Sciatic nerve (tissue), 2 donors: ENCODE data around the gene CENPM. TPM values are rescaled to one million over a fixed set of nuclear protein-coding genes. Genes with fewer than 3 reads are reported as not detected.

Source experiments
- ATAC-seq: fragments of 200-7000 bp; cut with Tn5 transposase; one replicate; pipeline ENCODE4 v1.9.1; 2020; ENCODE audit warnings: mild to moderate bottlenecking, moderate library complexity
- DNase-seq: peaks from one replicate; pipeline ENCODE4 v3.0.0-alpha.2; 2020; ENCODE audit warnings: low spot score
- intact Hi-C: fragments of 100-400 bp; cut with DNase I; formaldehyde crosslinking; loops from one replicate; pipeline ENCODE4 v1.14.2; 2022
- total RNA-seq: library from RNA; stranded (reverse); fragmentation: NEBNext Ultra II Directional; extraction: Animal tissue kit (Norgen Biotek cat#: 25700); gene quantifications from one replicate; pipeline ENCODE4 v1.2.1, GENCODE V29; 2021
- donor health status: DM: no; HTN: no; CAD: no.
- donor health status: DM: no; HTN: no; CAD: no.

Gene CENPM
- total RNA-seq, 1 donor from 2014 or later: not detected

- ATAC-seq (no peak), DNase-seq (no peak)
- intact Hi-C loops: no loop called here
Measured at GRCh38 chr22:41935509-41935908, 11.4 kb downstream of the CENPM start.

DNA sequence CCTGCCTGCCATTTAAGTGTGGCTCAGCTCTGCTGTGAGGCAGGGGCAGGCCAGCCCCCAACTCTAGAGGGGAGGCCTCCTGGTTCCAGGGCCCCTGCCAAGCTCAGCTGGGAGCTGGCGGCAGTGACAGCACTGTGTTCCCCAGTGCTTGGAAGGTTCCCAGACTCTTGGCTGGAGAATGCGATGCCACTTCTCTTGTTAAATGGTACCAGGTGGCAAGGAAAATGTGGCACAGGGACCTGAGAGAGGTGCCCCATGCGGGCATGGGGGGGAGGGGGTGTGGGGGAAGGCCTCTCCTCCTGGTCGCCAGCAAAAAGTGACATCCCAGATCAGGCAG, 12.0 kb downstream of the CENPM start:
- DNase-seq (no peak), ATAC-seq (no peak)
- intact Hi-C loops: no loop called here

GRCh38 chr22:41934284-41935014, 12.5 kb downstream of the CENPM start:
- ATAC-seq (no peak), DNase-seq (no peak)
- intact Hi-C loops: no loop called here

DNA sequence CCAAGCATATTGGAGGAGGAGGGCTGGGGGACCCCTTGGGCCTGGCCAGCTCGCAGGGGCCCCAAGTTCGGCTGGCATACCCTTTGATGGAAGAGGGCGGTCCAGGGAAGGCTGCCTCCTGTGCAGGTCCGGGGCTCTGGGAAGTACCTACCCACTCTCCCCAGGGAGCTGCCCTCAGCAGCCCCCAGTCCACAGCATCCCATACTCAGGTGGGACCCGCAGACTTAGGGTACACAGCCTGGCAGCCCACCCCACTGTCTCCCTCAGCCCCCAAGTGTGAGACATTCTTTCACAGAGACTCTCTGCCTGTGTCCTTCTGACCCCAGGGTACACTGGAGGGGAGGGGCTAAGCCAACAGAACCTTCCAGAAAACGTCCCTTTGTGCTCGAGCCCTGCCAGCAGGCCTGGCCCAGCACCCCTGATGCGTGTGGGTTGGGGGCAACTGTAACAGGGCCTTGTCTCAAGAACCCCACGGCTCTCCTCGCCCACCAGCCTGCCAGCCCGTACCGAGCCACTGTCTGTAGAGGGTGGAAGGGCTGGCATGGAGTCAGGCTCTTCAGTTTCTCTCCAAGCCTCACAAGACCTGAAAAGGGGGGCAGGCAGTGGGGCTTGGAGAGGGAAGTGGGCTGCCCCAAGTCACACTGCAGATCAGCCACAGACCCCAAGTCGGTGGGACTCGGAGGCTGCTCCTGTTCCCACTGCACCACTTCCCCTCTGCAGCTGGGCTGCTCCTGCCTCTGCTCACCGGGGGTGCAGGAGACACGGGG, 13.4 kb downstream of the CENPM start:
- ATAC-seq: no peak
- no peak for DNase-seq
- intact Hi-C loops: no loop called here

DNA sequence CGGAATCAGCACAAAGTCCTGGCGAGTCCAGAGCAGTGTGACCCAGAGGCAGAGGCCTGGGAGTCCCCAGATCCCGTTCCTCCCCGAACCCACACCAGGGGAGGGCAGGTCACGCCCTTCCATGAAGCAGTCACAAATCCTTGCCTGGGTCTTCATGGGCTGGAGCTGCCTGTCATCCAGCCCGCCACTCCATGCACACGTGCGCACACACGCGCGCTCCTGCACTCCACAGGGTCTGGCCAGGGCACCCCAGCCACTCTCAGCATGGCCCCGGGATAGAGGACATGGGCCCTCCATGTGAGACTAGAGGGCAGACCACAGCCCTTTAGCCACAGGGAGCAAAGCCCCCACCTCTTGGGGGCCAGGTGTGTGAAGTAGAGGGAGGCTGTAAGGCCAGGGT, 14.6 kb downstream of the CENPM start:
- DNase-seq (no peak), ATAC-seq (no peak)
- intact Hi-C loops: no loop called here

DNA sequence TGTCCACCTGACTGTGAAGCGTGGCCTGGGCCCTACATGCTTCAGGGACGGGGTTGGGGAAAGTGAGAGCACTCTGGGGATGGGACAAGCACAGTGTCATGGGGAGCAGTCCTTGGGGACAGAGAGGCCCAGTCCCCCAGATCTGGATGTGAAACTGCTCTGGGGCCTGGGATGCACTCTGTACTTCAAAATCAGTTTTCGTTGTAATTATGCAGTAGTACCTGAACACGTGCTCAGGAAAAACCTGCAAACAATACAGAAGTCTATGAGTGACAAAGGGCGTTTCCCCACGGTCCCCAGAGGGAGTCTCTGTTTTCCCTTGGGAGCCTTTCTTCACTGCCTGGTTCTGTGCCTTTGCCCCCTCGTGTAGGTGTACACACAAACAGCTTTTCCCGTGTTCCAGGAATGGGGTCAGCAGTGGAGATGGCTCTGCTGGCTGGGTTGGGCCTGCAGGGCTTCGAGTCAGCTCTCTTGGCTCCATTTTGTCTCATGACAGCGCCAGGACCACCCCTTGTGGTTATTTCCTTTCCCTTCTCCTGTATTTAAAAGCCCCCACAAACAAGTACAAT, 15.2 kb downstream of the CENPM start:
- DNase-seq (no peak), ATAC-seq (no peak)
- intact Hi-C loops: no loop called here

DNA sequence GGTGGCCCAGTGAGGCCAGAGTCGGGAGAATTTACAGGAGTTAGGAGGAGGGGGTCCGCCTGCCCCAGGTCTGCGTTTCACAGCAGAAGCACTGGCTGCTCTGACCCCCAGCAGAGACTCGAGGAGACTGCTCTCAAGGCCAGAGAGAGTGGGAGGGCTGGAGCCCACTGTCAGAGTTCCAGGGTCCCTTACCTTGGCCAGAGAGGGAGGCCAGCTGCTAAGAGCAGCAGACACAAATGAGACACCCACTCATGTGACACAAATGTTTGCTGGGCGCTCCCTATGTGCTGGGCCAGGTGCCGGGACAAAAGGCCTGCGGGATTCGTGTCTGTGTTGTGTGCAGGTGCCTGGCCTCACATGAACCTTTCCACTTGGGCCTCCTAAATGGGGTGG, 17.5 kb downstream of the CENPM start:
- intact Hi-C loops: no loop called here
- ATAC-seq (no peak), DNase-seq (no peak)

DNA sequence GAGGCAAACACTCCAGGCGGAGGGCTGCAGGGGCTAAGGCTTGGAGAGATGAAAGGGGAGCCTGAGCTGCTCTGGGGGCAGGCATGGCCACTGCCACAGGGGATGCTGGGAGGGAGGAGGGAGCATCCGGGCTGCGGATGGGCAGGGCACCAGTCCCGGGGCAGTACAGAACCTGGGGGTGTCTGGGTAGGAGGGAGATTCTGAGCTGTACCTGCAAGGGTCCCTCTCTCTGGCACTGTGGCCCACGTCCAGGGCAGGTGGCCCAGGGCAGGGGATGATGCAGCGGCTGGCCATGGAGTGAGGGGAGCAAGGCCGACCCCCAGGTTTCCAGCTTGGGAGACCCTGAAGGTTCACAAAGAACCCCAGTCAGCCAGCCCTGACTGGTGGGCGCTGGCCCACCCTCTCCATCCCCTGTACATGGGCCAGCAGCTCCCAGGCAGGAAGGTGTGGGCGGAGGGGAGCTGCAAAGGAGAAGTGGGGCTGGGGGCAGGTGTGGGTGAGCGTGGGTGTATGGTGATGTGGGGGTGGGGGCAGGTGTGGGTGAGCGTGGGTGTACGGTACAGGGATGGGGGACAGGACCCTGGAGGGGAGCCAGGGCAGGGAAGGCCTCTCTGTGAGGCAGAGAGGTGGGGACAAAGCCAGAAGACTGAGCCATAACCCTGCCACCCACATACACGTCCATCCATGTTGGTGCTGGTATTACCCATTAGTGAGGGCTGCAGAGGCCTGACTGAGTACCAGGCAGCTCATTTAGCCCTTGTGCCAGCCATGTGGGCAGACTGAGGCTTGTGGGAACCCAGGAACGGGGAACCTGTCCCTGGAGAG, 18.1 kb downstream of the CENPM start:
- DNase-seq: no peak
- ATAC-seq: no peak
- intact Hi-C loops: loop anchor here (1.0 kb wide), 1 partner anchor 36 kb away; no protein-coding TSS in a partner anchor

DNA sequence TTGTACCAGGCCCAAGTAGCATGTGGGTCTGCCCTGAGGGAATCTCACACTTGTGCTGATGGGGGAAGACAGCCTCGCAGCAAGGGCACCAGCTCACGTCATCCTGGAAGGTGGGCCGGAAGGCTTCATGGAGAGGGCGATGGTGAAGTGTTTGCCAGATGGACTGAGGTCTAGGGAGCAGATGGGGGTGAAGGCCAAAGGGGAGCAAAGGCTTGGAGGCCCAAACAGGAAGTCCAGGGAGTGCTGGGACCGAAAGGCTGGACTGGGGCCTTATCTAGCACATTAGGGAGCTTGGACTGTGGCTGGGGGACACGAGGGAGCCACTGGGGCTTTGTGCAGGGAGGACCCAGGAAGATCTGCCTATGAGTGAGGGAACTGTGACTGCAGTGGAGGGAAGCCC, 19.1 kb downstream of the CENPM start:
- intact Hi-C loops: loop anchor here (1.0 kb wide), 1 partner anchor 35 kb away; no protein-coding TSS in a partner anchor
- ATAC-seq (no peak), DNase-seq (no peak)

DNA sequence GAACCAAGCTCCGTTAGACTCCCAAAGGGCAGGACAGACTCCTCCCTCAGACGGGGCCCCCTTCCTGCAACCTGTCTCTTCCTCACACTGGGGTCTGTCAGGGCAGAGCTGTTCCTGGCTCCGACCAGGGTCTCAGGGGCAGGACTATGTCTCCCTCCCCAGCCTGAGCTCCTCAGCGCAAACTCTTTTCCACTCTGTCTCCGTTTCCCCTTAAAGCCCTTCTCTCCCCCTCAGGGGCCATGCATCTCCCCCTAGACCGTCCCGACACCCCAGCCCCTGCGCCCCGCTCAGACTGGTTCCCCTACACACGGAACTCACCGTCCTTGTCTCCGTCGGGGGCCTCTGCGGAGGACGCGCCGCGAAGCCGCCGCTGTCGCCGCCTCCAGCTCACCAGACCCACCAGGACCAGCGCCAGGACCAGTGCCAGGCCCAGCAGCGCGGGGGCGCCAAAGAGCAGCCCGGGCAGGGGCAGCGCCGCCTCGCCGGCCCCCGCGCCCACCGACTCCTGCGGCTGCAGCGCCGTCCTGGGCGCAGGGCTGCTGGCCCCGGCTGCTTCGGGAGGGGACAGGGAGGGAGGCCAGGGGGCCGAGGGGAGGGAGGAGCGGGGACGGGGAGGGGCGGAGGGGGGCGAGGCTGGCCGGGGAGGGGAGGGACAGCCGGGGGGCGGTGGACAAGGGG, 21.0 kb downstream of the CENPM start:
- DNase-seq: no peak
- intact Hi-C loops: no loop called here
- ATAC-seq: peak; percentile 56

DNA sequence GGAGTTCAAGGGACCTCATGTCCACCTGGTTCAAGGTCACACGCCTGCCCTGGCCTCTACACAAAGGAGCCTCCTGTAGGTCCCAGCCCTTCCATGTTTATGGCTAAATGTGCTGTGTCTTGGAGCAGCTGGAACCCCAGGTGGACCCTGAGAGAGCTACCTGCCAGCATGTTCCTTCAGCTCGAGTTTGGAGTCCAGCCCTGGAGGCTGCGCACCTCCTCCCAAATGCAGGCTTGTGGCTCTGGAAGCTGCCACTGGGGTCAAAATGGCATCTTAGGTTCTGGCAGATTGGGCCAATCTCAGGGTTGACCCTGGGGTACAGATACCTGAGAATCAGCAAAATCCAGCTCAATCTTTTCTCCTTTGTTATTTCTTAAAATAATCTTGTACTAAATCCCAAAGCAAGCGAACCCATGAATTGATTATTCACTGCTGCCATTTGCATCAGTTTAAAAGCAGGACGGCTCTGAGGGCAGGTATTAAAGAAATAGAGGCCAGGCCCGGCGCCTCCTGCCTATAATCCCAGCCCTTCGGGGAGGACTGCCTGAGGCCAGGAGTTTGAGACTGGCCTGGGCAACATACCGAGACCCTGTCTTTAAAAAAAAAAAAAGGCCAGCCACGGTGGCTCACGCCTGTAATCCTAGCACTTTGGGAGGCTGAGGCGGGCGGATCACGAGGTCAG, 23.2 kb downstream of the CENPM start:
- intact Hi-C loops: no loop called here
- DNase-seq (no peak), ATAC-seq (no peak)

DNA sequence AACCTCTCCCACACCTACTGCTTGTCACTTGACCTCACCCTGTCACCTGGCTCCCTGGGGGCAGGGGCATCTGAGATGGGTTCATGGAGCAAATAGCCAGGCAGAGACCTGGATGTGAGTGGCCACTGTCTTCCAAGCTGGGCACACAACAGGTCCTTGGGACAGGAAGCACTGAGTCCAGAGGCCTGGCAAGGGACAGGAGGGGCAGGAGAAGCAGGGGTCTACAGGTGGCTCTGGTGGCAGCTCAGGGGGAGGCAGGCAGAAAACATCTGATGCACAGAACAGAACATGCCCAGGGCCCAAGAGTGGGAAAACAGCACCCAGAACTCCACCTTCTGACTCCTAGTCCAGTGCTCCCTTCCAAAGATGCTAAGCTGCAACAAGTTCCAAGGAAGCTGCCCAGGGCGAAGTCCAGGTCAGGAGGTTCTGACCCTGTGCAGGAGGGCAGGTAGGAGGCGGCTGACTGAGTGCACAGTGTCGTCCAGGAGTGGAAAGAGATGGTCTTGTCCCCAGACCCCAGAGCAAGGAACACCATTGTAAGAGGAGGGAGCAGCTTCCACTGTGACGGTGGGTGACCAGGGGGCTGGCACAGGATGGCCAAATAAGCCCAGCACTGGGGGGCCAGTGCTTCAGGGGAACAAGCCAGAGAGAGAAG, 23.9 kb downstream of the CENPM start:
- intact Hi-C loops: no loop called here
- ATAC-seq: no peak
- DNase-seq: no peak

DNA sequence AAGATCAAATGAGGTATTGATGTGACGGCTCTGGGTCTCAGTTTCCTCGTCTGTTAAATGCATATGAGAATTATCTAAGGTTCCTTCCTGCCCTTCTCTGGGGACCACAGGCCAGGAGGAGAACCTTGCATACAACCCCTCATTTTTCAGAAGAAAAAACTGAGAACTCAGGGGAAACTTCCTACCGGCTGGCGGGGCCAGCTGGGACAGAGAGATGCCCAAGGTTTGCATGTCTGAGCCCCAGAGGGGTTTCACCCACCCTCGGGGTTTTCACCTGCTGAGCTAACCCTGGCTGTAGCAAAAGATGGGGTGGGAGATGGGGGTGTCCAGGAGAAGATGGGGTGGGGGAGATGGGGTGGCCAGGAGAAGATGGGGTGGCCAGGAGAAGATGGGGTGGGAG, 24.6 kb downstream of the CENPM start:
- ATAC-seq (no peak), DNase-seq (no peak)
- intact Hi-C loops: no loop called here

DNA sequence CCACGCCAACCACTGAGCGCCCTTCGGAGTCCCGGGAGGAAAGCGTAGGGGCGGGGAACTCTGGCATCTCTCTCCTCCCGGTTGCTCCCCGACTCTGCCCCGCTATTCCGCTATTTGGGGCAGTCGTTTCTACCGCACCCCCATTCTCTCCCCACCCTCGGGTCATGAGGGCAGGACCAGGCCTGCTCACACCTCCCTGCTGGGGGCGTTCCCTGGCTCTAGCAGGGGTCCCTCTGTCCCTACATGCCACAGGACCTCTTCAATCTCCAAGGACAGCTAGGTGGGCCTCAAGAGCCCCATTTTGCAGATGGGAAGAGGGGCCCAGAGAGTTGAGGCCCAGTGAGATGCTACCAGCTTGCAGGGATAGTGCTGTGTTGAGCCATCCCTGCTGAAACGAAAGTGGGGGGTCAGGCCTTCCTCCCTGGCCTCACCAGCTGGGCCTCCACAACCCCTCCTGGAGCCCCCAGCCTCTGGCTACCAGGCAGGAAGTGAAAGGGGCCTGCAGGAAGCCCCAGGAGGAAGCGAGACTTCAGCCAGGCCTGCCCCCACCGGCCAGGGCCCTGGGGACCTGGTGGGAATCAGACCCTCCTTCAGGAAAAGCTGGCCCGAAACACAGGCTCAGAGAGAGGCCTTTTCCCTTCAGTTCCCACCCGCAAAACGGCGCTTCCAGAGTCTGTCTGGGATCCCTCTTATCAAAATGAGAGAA, 26.5 kb downstream of the CENPM start:
- no peak for DNase-seq
- intact Hi-C loops: no loop called here
- peak; percentile 35 for ATAC-seq

DNA sequence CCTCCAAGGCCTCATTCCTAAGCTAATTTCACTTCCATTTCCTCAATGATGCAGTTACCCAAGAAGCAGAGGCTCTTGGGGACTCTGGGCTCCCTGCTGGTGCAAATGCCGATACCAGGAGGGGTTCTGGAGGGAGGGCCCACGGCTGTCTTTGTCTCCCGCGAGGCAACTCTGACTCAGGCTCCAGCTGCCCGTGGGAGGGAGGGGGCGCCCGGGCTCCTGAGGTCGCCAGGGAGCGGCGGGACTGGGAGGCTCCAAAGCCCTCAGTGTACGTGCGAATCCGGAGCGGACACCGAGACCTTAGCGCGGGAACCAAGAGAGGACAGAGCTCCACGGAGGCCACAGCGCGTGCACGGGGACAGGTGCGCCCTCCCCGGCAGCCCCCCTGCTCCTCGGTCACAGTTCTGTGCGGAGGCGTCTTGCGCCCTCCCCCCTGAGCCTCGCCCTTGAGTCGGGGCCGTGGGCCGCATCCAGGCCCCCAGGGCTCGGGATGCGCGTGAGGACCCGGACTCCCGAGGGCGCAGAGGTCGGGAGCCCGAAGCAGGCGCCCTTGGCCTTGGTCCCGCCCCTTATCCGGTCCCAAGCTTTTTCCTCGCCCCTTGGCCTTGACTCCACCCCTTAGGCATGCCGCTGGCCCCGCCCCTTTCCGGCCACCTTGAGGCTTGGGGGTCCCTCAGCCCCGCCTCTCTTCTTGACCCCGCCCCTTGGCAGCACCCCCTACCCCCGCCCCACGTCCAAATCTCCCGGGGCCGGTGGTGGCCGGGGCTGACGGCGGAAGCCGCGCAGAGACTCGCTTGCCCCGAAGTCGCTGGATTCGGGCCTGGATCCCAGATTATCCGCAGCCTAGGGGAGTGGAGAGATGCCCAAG, 27.4 kb downstream of the CENPM start:
- DNase-seq (peak; percentile 85), ATAC-seq (peak; percentile 72)
- intact Hi-C loops: no loop called here
